HG02970 (cell line): Measurements from ENCODE around the gene DCAF10.
"Not testable (repeated sequence)": the region's sequence is repeated elsewhere in the genome, so short reads cannot be mapped to it uniquely, and the experiment has no call there.

ENCODE experiments used
- ATAC-seq: cut with Tn5 transposase; IDR thresholded peaks from one replicate; pipeline ENCODE4 v1.9.1; 2021; ENCODE audit warnings: mild to moderate bottlenecking, moderate library complexity, moderate number of reproducible peaks; ENCODE audit not compliant: unreplicated experiment, low FRiP score

Gene DCAF10

GRCh38 chr9:37906312-37907239 lies 106.0 kb downstream of the DCAF10 start:
- no peak for ATAC-seq

DNA sequence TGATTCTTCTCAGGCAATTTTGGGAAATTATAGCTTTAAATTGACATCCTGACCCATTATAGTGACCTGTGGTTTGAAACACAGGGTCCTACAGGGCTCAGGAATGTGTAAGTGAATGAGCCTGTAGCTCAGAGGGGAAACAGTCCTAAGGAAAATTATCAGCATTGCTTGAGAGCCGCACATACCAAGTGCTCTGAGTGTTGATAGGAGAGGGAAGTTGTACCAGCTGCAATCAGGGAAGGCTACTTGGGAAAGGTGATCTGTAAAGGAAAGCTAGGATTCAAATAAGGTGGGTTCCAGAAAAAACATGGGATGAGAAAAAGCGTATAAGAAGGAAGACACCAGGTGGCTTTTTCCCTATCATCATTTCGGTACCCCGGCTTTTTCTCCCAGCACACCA lies 107.7 kb downstream of the DCAF10 start:
- ATAC-seq: no peak

GRCh38 chr9:37908698-37909186 lies 108.1 kb downstream of the DCAF10 start:
- ATAC-seq: no peak

DNA sequence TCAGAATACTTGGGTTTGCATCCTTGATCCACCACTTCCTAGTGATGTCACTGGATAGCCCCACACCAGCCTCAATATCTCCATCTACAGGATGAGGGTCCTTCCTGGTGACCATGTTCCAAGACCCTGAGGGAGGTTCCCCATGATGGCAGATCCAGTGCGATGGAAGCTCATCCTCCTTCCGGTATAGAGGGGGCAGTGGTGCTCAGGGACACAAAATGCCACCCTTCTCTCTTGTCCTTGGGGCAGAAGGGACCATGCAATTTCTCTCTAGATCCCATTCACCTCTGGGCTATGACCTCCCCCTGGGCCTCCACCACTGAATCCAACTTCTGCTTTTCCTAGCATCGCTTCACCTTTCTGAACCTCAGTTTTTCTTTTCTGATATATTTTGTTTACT lies 108.7 kb downstream of the DCAF10 start:
- no peak for ATAC-seq

DNA sequence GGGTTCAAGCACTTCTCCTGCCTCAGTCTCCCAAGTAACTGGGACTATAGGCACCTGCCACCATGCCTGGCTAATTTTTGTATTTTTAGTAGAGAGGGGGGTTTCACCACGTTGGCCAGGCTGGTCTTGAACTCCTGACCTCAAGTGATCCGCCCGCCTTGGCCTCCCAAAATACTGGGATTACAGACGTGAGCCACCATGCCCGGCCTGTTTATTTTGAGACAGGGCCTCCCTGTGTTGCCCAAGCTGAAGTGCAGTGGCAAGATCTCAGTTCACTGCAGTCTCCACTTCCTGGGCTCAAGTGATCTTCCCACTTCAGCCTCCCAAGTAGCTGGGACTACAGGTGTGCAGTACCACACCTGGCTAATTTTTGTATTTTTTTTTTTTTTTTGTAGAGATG lies 109.2 kb downstream of the DCAF10 start:
- not testable (repeated sequence) for ATAC-seq

DNA sequence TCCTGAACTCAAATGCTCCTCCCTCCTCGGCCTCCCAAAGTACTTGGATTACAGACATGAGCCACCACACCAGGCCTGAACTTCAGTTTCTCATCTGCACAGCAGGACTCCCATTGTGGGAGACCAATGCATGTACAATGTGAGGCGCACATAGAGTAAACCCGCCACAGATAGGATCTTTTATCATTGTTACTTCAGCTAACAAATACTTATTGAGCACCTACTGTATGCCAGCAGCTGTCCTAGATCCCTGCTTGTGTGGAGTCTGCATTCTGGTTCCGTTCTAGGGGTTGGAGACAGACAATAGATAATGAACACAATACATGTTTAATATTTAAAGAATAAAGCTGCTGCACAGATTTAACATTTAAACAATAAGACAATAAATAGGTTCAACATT lies 109.7 kb downstream of the DCAF10 start:
- ATAC-seq: no peak

GRCh38 chr9:37911271-37911681 lies 110.7 kb downstream of the DCAF10 start:
- ATAC-seq: no peak

DNA sequence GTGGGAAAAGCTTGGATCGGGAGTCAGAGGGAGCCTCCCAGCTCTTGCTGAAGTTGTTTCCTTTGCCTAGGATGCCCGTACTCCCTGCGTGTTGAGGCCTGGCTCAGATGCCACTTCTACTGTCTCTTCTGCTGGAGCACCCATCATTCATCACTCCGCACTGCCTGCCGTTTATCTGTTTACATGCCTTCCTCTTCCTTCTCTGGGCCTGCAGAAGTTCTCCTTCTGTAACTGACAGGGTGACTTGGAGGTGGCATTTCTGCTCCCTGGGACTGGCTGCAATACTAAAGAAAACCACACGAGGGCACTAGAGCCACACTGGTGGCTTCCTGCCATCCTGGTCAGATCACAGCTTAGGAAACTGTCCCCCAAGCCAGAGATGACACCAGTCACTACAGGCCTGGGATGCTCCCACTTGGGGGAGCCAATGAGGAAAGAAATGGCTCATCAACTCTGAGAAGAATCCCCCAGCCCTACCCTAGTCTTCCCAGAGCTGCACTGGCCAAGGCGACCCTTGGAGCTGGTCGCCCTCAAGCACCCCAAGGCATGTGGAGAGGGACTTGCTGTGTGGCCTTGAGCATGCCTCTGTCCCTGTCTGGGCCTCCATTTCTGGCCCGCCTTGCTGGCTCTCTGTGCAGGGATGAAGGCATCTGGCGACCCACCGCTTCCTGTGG lies 113.0 kb downstream of the DCAF10 start:
- ATAC-seq: no peak

- ATAC-seq: no peak
Observed at GRCh38 chr9:37914154-37914551, 113.6 kb downstream of the DCAF10 start.

GRCh38 chr9:37914701-37915358 lies 114.2 kb downstream of the DCAF10 start:
- no peak for ATAC-seq

GRCh38 chr9:37915911-37916470 lies 115.4 kb downstream of the DCAF10 start:
- no peak for ATAC-seq

DNA sequence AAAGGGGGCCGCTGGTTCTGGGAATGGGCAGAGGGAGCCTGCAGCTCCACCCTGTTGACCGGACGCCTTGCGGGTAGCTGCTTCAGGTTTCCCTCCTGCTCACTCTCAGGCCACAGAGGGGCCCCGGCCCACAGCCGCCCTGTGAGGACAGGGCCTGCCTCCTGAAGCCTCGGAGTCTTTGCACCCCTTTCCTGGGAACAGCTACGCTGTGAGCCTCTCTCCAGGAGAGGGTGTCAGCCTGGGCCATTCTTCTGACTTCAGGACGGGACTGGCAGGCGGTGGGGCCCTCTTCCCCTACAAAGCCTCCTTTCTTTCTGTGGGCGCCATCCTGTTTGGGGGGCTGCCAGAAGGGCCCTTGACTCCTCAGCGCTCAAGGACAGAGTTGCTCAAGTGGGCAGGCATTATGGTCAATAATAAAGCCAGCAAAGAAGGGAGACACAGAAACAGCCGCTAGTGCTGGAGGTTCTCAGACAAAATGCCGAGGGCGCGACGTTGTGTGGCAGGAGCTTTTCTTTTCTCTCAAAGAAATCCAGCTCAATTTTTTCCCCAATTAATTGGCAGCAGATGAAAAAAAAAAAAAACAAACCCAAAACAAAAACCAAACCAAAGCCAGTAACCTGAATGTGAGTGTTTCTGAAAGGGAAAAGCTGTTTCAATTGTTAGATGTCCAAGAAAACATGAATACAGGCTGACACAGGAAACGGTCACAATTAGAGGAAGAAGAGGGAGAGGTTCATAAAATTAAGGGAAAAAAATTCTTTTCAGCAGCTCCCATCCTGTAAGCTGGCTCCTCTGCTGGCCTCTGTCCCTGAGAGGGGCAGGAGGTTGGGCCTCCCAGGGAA lies 116.1 kb downstream of the DCAF10 start:
- no peak for ATAC-seq
